ENCODE data around the gene RBMS1. TPM values are rescaled to one million over a fixed set of nuclear protein-coding genes. Genes with fewer than 3 reads are reported as not detected.

Gene RBMS1
- total and polyA plus RNA-seq, 2 of the 13 experiments (the other 11 are each of a cell fraction or from before 2014, with no cell fraction given) = 55.5 to 110 TPM

- TF ChIP-seq, protein P1, sequence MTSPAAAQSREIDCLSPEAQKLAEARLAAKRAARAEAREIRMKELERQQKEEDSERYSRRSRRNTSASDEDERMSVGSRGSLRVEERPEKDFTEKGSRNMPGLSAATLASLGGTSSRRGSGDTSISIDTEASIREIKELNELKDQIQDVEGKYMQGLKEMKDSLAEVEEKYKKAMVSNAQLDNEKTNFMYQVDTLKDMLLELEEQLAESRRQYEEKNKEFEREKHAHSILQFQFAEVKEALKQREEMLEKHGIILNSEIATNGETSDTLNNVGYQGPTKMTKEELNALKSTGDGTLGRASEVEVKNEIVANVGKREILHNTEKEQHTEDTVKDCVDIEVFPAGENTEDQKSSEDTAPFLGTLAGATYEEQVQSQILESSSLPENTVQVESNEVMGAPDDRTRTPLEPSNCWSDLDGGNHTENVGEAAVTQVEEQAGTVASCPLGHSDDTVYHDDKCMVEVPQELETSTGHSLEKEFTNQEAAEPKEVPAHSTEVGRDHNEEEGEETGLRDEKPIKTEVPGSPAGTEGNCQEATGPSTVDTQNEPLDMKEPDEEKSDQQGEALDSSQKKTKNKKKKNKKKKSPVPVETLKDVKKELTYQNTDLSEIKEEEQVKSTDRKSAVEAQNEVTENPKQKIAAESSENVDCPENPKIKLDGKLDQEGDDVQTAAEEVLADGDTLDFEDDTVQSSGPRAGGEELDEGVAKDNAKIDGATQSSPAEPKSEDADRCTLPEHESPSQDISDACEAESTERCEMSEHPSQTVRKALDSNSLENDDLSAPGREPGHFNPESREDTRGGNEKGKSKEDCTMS (CRISPR knock-in tag; conservative IDR thresholded peaks at IDR 0.05) = no peak
- TF ChIP-seq SMAD3 (CRISPR knock-in tag; IDR thresholded peaks at IDR 0.05) (no peak), GTF2F1 (IDR thresholded peaks at IDR 0.05; ENCODE audit: low read length) (no peak), BCL6 (CRISPR knock-in tag; IDR thresholded peaks at IDR 0.05) (no peak), ZFP36L1 (CRISPR knock-in tag; IDR thresholded peaks at IDR 0.05) (no peak)
Measured at GRCh38 chr2:160355080-160355479, 138.5 kb downstream of the RBMS1 start (continued).

DNA sequence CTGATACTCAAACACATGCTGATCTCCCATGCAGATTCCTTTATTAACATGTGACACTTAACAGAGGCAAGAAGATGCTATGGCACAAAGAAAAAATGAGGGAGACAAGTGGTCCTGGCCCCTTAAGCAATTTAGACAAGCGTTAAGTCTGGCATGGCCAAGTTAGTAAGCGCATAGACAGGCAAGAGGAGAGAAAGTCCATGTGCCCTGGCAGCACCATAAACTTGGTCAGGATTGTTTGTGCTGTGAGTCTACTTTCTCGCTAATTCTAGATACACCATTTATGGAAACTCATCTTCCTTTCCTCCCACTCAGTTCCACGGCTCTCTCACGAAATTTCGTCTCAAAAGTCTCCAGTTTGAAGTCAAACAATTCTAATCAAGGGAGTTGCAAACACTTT lies 138.9 kb downstream of the RBMS1 start:
- ChIA-PET POLR2A (no interaction called here), CTCF (ENCODE audit: low intra/inter-chr PET ratio, low total read pairs) (no interaction called here)
- no peaks in the 10 kb centered on the region for H3K9me3 ChIP-seq (ENCODE audit: low read length)
- BruUV-seq (replicated peaks) = no TSS peak
- H3K4me1 ChIP-seq (ENCODE audit: insufficient read depth, low read length) = no peaks in the 10 kb centered on the region
- no peak for ATAC-seq
- H3K9ac ChIP-seq (ENCODE audit: insufficient read depth, low read depth, low read length) = no peak overlapping the region
- FAIRE-seq = no peak
- peaks cover 3% of the 10 kb centered on the region for H3K79me2 ChIP-seq (ENCODE audit: insufficient read depth, low read length)
- H3K4me2 ChIP-seq (ENCODE audit: low read depth, low read length) = no peak overlapping the region
- no peak for TF ChIP-seq ZNF577 (CRISPR knock-in tag; IDR thresholded peaks at IDR 0.05; ENCODE audit: borderline replicate concordance, low read depth)
- no peak for TF ChIP-seq MED13 (CRISPR knock-in tag; IDR thresholded peaks at IDR 0.05)
- TF ChIP-seq GMEB2 (CRISPR knock-in tag; IDR thresholded peaks at IDR 0.05; ENCODE audit: low read depth) = no peak
- no peak for TF ChIP-seq NFYC (CRISPR knock-in tag; IDR thresholded peaks at IDR 0.05)
- TF ChIP-seq KMT2A (CRISPR knock-in tag; IDR thresholded peaks at IDR 0.05) = no peak
- no peak for TF ChIP-seq KDM3A (CRISPR knock-in tag; IDR thresholded peaks at IDR 0.05; ENCODE audit: low read depth)
- TF ChIP-seq ZNF891 (CRISPR knock-in tag; IDR thresholded peaks at IDR 0.05) = no peak
- TF ChIP-seq U2AF1 (optimal IDR thresholded peaks at IDR 0.05; ENCODE audit: low read depth, low read length) = no peak
- no peak for TF ChIP-seq ZNF776 (CRISPR knock-in tag; IDR thresholded peaks at IDR 0.05)
- no peak for TF ChIP-seq ZNF142 (CRISPR knock-in tag; IDR thresholded peaks at IDR 0.05)
- DNase-seq (ENCODE audit: low spot score) = no peak
- intact Hi-C loops (cut with micrococcal nuclease; ENCODE audit: unreplicated experiment) = no loop called here
- H2AFZ ChIP-seq (ENCODE audit: low read length) = no peak overlapping the region
- H3K27me3 ChIP-seq (ENCODE audit: control insufficient read depth in 1 of 2, insufficient read depth in 2 of 2, low read length in 2 of 2) = no peaks in the 10 kb centered on the region
- H3K27ac ChIP-seq (ENCODE audit: extremely low read length, insufficient read depth, low read length) = no peak overlapping the region
- H3K4me3 ChIP-seq (replicated peaks in 1 of 3; ENCODE audit: insufficient read depth in 1 of 3, low read depth in 2 of 3, low read length in 3 of 3) = no peak overlapping the region
- WGBS (ENCODE audit: low lambda C conversion rate) = 94% methylated on average over 6 of the region's 6 CpGs
- 0 out of 2 replicates have a peak, but pooled peaks cover 4% of the 10 kb centered on the region for H4K20me1 ChIP-seq (ENCODE audit: insufficient read depth, low read length)
- peaks cover 7 to 8% of the 10 kb centered on the region in 2 experiments; a peak in 3 of 5 replicates for H3K36me3 ChIP-seq (replicated peaks in 1 of 2; ENCODE audit: control insufficient read depth in 1 of 2, insufficient read depth in 2 of 2, low read length in 2 of 2)
- in situ Hi-C loops (cut with HindIII; ENCODE audit: extremely low pct_ligation_motif_present, low pct_unique_long_range_greater_than_20kb) = no loop called here

All from HepG2 (cell line).